ENCODE results near the gene ATP6V0A1. TPM values are rescaled to one million over a fixed set of nuclear protein-coding genes. Genes with fewer than 3 reads are reported as not detected.

The ATP6V0A1 gene
- polyA plus RNA-seq, 1 donor from 2014 or later = 92.1 TPM

DNA sequence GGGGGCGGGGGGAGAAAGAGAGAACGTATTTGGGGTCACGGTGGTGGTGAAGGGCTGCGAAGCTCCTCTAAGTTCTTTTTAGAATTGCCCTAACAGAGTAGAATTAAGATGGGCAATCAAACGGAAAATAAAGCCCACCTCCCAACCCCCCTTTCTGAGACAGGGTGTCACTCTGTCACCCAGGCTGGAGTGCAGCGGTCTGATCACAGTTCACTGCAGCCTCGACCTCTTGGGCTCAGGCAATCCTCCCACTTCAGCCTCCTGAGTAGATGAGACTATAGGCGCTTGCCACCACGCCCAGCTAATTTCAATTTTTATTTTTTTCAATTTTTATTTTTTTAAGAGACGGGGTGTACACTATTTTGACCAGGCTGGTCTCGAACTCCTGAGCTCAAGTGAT is 34.9 kb upstream of the ATP6V0A1 start:
- TF ChIP-seq MXI1 (conservative IDR thresholded peaks at IDR 0.05; ENCODE audit: poor library complexity, severe bottlenecking) = no peak
- TF ChIP-seq SMC3 (conservative IDR thresholded peaks at IDR 0.05; ENCODE audit: poor library complexity) = no peak
- TF ChIP-seq, protein P1, sequence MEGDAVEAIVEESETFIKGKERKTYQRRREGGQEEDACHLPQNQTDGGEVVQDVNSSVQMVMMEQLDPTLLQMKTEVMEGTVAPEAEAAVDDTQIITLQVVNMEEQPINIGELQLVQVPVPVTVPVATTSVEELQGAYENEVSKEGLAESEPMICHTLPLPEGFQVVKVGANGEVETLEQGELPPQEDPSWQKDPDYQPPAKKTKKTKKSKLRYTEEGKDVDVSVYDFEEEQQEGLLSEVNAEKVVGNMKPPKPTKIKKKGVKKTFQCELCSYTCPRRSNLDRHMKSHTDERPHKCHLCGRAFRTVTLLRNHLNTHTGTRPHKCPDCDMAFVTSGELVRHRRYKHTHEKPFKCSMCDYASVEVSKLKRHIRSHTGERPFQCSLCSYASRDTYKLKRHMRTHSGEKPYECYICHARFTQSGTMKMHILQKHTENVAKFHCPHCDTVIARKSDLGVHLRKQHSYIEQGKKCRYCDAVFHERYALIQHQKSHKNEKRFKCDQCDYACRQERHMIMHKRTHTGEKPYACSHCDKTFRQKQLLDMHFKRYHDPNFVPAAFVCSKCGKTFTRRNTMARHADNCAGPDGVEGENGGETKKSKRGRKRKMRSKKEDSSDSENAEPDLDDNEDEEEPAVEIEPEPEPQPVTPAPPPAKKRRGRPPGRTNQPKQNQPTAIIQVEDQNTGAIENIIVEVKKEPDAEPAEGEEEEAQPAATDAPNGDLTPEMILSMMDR (IDR thresholded peaks at IDR 0.05; ENCODE audit: poor library complexity, severe bottlenecking) = no peak
- no peak for TF ChIP-seq EP300 (conservative IDR thresholded peaks at IDR 0.05; ENCODE audit: poor library complexity, severe bottlenecking)
- no peak for TF ChIP-seq TAF1 (IDR thresholded peaks at IDR 0.05; ENCODE audit: low read depth)
- TF ChIP-seq EZH2 (IDR thresholded peaks at IDR 0.05; ENCODE audit: borderline replicate concordance, insufficient read depth, low read length, poor library complexity, severe bottlenecking) = no peak
- TF ChIP-seq RAD21 (conservative IDR thresholded peaks at IDR 0.05) = no peak
- TF ChIP-seq REST (IDR thresholded peaks at IDR 0.05; ENCODE audit: borderline replicate concordance) = no peak
- no peak for TF ChIP-seq POLR2AphosphoS5 (IDR thresholded peaks at IDR 0.05)
- H3K79me2 ChIP-seq (replicated peaks; ENCODE audit: insufficient read depth, low read length) = no peaks in the 10 kb centered on the region
- no peak overlapping the region for H3K27ac ChIP-seq (ENCODE audit: low read length)
- no peaks in the 10 kb centered on the region for H3F3A ChIP-seq (ENCODE audit: insufficient read depth, low read length, poor library complexity, severe bottlenecking)
- no peak overlapping the region for H3K4me3 ChIP-seq (ENCODE audit: low read length)
- H4K20me1 ChIP-seq (ENCODE audit: insufficient read depth) = no peaks in the 10 kb centered on the region
- peaks cover 60% of the 10 kb centered on the region for H3K27me3 ChIP-seq (ENCODE audit: insufficient read depth, low read depth, low read length)
- no peaks in the 10 kb centered on the region for H3K9me2 ChIP-seq (ENCODE audit: insufficient read depth, low read length)
- no peak overlapping the region for H2AFZ ChIP-seq (ENCODE audit: low read depth, low read length)
- no peaks in the 10 kb centered on the region for H3K9me3 ChIP-seq (ENCODE audit: low read length)
- H3K4me2 ChIP-seq (ENCODE audit: low read length) = no peak overlapping the region
- no peaks in the 10 kb centered on the region for H3K36me3 ChIP-seq (ENCODE audit: insufficient read depth, low read length)
- H3K9ac ChIP-seq (ENCODE audit: low read length) = no peak overlapping the region

DNA sequence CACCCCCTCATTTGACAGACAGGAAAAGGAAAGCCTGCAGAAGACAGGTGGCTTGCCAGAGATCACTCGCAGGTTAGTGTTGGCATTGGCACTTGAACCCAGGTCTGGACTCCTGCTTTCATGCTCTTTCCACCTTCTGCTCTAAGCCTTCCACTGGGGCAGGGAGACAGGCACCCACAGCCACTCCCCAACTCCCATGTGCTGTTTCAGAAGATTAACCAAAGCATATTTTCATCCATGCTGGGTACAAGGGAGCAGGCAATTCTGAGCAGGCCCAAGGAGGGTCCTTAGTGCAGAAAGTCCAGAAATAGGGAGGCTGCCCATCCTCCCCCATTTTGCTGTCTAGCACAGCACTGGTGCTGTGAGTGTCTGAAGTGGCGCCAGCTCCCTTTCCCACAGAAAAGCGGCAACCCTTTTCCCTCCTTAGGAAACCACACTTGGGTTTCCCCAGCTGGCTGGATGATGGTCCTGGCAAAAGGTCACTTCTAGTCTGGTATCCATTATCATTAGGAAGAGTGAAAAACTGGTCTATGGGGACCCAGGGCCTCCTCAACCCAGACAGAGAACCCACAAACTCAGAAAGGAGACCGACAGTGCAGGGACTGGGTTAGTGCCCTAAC is 33.6 kb upstream of the ATP6V0A1 start:
- Histone ChIP-seq H2AFZ (ENCODE audit: low read depth, low read length) (no peak overlapping the region), H3K36me3 (ENCODE audit: insufficient read depth, low read length) (no peaks in the 10 kb centered on the region), H3F3A (ENCODE audit: insufficient read depth, low read length, poor library complexity, severe bottlenecking) (no peaks in the 10 kb centered on the region), H3K4me2 (ENCODE audit: low read length) (no peak overlapping the region), H3K9me3 (ENCODE audit: low read length) (no peaks in the 10 kb centered on the region), H3K9ac (ENCODE audit: low read length) (no peak overlapping the region), H3K27ac (ENCODE audit: low read length) (no peak overlapping the region), H3K27me3 (ENCODE audit: insufficient read depth, low read depth, low read length) (peaks cover 54% of the 10 kb centered on the region), H4K20me1 (ENCODE audit: insufficient read depth) (no peaks in the 10 kb centered on the region), H3K4me3 (ENCODE audit: low read length) (no peak overlapping the region), H3K79me2 (replicated peaks; ENCODE audit: insufficient read depth, low read length) (no peaks in the 10 kb centered on the region), H3K9me2 (ENCODE audit: insufficient read depth, low read length) (no peaks in the 10 kb centered on the region)
- TF ChIP-seq MXI1 (conservative IDR thresholded peaks at IDR 0.05; ENCODE audit: poor library complexity, severe bottlenecking) = no peak
- no peak for TF ChIP-seq RAD21 (conservative IDR thresholded peaks at IDR 0.05)
- TF ChIP-seq POLR2AphosphoS5 (IDR thresholded peaks at IDR 0.05) = no peak
- TF ChIP-seq, protein P1 (IDR thresholded peaks at IDR 0.05; ENCODE audit: poor library complexity, severe bottlenecking) = no peak
- TF ChIP-seq EZH2 (IDR thresholded peaks at IDR 0.05; ENCODE audit: borderline replicate concordance, insufficient read depth, low read length, poor library complexity, severe bottlenecking) = no peak

Measured in neural cell (in vitro differentiated cells).